ENCODE results near the gene CLINT1. TPM values are rescaled to one million over a fixed set of nuclear protein-coding genes. Genes with fewer than 3 reads are reported as not detected.

Gene CLINT1
- total RNA-seq (10 to 100 TPM; 70.5 to 73.9 TPM), polyA plus RNA-seq (10 to 100 TPM; 80.9 to 88.2 TPM)

GRCh38 chr5:157858527-157859226, at the start of gene CLINT1:
CLINT1 (minus strand) TSS chr5:157859145; CDS start chr5:157858970, 175 bp downstream.
- DNase-seq: peak; percentile 81 to 88 (median 85)
- intact Hi-C loops (cut with micrococcal nuclease): loop anchor here (1.0 to 5.0 kb wide), 5 partner anchors 36 to 716 kb away; partner anchors contain the start of genes MED7 and THG1L
- Mint-ChIP-seq H3K4me3 (peak within 1 kb of the TSS; percentile 94 to 99 (median 95)), H3K4me1 (peaks cover 49 to 74% (median 60%) of the 10 kb centered on the region in 4 donors), H3K27ac (peak within 1 kb of the TSS; percentile 94 to 99 (median 97)), H3K9me3 (no peaks in the 10 kb centered on the region), H3K27me3 (no peaks in the 10 kb centered on the region), H3K36me3 (peaks cover 4 to 17% of the 10 kb centered on the region in 2 donors)
- ChIA-PET CTCF (ENCODE audit: partially characterized antibody) (interaction anchor here (0.9 to 1.4 kb wide), 5 partner anchors 39 to 137 kb away, joined by 4 to 11 read pairs (median 5); no protein-coding TSS in a partner anchor), POLR2A (ENCODE audit: partially characterized antibody) (interaction anchor here (1.0 to 2.1 kb wide), 6 partner anchors 8 to 1349 kb away, joined by 3 to 6 read pairs (median 4); partner anchors contain the start of gene MED7)
- Histone ChIP-seq H3K4me1 (ENCODE audit: insufficient read depth, low read length) (peaks cover 59% of the 10 kb centered on the region), H3K9me3 (ENCODE audit: control insufficient read depth in 1 of 2, low read length in 2 of 2) (no peaks in the 10 kb centered on the region), H3K4me3 (ENCODE audit: low read length in 2 of 2) (peak within 1 kb of the TSS; percentile 54 to 82), H3K36me3 (ENCODE audit: insufficient read depth, low read length) (no peaks in the 10 kb centered on the region), H3K27me3 (ENCODE audit: insufficient read depth, low read length) (no peaks in the 10 kb centered on the region), H3K27ac (ENCODE audit: low read depth, low read length) (peak within 1 kb of the TSS; percentile 85)

- Mint-ChIP-seq H3K4me1 (no peaks in the 10 kb centered on the region), H3K4me3 (no peak overlapping the region), H3K36me3 (no peaks in the 10 kb centered on the region), H3K9me3 (peaks cover 0 to 2% (median 0%) of the 10 kb centered on the region in 8 donors), H3K27me3 (peaks cover 0 to 1% of the 10 kb centered on the region in 2 donors), H3K27ac (no peak overlapping the region)
- DNase-seq: no peak
- intact Hi-C loops (cut with micrococcal nuclease): no loop called here
- Histone ChIP-seq H3K36me3 (ENCODE audit: insufficient read depth, low read length) (no peaks in the 10 kb centered on the region), H3K4me3 (ENCODE audit: low read length in 2 of 2) (no peak overlapping the region), H3K4me1 (ENCODE audit: insufficient read depth, low read length) (no peaks in the 10 kb centered on the region), H3K27ac (ENCODE audit: low read depth, low read length) (no peak overlapping the region), H3K27me3 (ENCODE audit: insufficient read depth, low read length) (no peaks in the 10 kb centered on the region), H3K9me3 (ENCODE audit: control insufficient read depth in 1 of 2, low read length in 2 of 2) (no peaks in the 10 kb centered on the region)
- ChIA-PET CTCF (ENCODE audit: partially characterized antibody) (interaction anchor here (1.1 to 3.0 kb wide), 3 partner anchors 10 to 41 kb away, joined by 3 to 11 read pairs (median 9); no protein-coding TSS in a partner anchor), POLR2A (ENCODE audit: partially characterized antibody) (no interaction called here)
Measured at GRCh38 chr5:157908459-157908858, 49.5 kb upstream of the CLINT1 start.

GRCh38 chr5:157907479-157907878, 48.5 kb upstream of the CLINT1 start:
- Mint-ChIP-seq H3K36me3 (no peaks in the 10 kb centered on the region), H3K9me3 (peaks cover 0 to 2% (median 0%) of the 10 kb centered on the region in 8 donors), H3K27ac (peak overlapping the region in 1 of 7 donors; percentile 7), H3K4me1 (no peaks in the 10 kb centered on the region), H3K4me3 (no peak overlapping the region), H3K27me3 (peaks cover 0 to 1% of the 10 kb centered on the region in 2 donors)
- H3K27ac ChIP-seq (ENCODE audit: low read depth, low read length): no peak overlapping the region
- DNase-seq: no peak
- POLR2A ChIA-PET (ENCODE audit: partially characterized antibody): no interaction called here
- CTCF ChIA-PET (ENCODE audit: partially characterized antibody): interaction anchor here (2.5 to 3.0 kb wide), 2 partner anchors 11 to 42 kb away, joined by 9 to 11 read pairs; no protein-coding TSS in a partner anchor
- no peaks in the 10 kb centered on the region for H3K27me3 ChIP-seq (ENCODE audit: insufficient read depth, low read length)
- no peaks in the 10 kb centered on the region for H3K4me1 ChIP-seq (ENCODE audit: insufficient read depth, low read length)
- no peak overlapping the region for H3K4me3 ChIP-seq (ENCODE audit: low read length in 2 of 2)
- H3K36me3 ChIP-seq (ENCODE audit: insufficient read depth, low read length): no peaks in the 10 kb centered on the region
- no peaks in the 10 kb centered on the region for H3K9me3 ChIP-seq (ENCODE audit: control insufficient read depth in 1 of 2, low read length in 2 of 2)
- intact Hi-C loops (cut with micrococcal nuclease): no loop called here

- Histone ChIP-seq H3K27me3 (ENCODE audit: insufficient read depth, low read length) (no peaks in the 10 kb centered on the region), H3K36me3 (ENCODE audit: insufficient read depth, low read length) (no peaks in the 10 kb centered on the region), H3K4me3 (ENCODE audit: low read length in 2 of 2) (no peak overlapping the region), H3K9me3 (ENCODE audit: control insufficient read depth in 1 of 2, low read length in 2 of 2) (no peaks in the 10 kb centered on the region), H3K27ac (ENCODE audit: low read depth, low read length) (no peak overlapping the region), H3K4me1 (ENCODE audit: insufficient read depth, low read length) (no peaks in the 10 kb centered on the region)
- ChIA-PET POLR2A (ENCODE audit: partially characterized antibody) (no interaction called here), CTCF (ENCODE audit: partially characterized antibody) (no interaction called here)
- no peak overlapping the region for H3K27ac Mint-ChIP-seq
- no peak overlapping the region for H3K4me3 Mint-ChIP-seq
- H3K27me3 Mint-ChIP-seq: peaks cover 0 to 1% of the 10 kb centered on the region in 2 donors
- no peaks in the 10 kb centered on the region for H3K36me3 Mint-ChIP-seq
- H3K4me1 Mint-ChIP-seq: no peaks in the 10 kb centered on the region
- intact Hi-C loops (cut with micrococcal nuclease): no loop called here
- no peaks in the 10 kb centered on the region for H3K9me3 Mint-ChIP-seq
- no peak for DNase-seq
Measured at GRCh38 chr5:157903117-157903450, 44.1 kb upstream of the CLINT1 start.

GRCh38 chr5:157902449-157903116, 43.6 kb upstream of the CLINT1 start:
- no peak overlapping the region for H3K4me3 Mint-ChIP-seq
- intact Hi-C loops (cut with micrococcal nuclease): no loop called here
- no peaks in the 10 kb centered on the region for H3K9me3 ChIP-seq (ENCODE audit: control insufficient read depth in 1 of 2, low read length in 2 of 2)
- H3K36me3 ChIP-seq (ENCODE audit: insufficient read depth, low read length): no peaks in the 10 kb centered on the region
- H3K27me3 Mint-ChIP-seq: peaks cover 0 to 1% of the 10 kb centered on the region in 2 donors
- no peaks in the 10 kb centered on the region for H3K36me3 Mint-ChIP-seq
- peak overlapping the region in 1 of 7 donors; percentile 28 for H3K27ac Mint-ChIP-seq
- no peak overlapping the region for H3K27ac ChIP-seq (ENCODE audit: low read depth, low read length)
- POLR2A ChIA-PET (ENCODE audit: partially characterized antibody): no interaction called here
- no peak for DNase-seq
- H3K4me3 ChIP-seq (ENCODE audit: low read length in 2 of 2): no peak overlapping the region
- no peaks in the 10 kb centered on the region for H3K27me3 ChIP-seq (ENCODE audit: insufficient read depth, low read length)
- no peaks in the 10 kb centered on the region for H3K4me1 ChIP-seq (ENCODE audit: insufficient read depth, low read length)
- H3K9me3 Mint-ChIP-seq: no peaks in the 10 kb centered on the region
- no peaks in the 10 kb centered on the region for H3K4me1 Mint-ChIP-seq
- CTCF ChIA-PET (ENCODE audit: partially characterized antibody): no interaction called here

GRCh38 chr5:157900644-157901043, 41.7 kb upstream of the CLINT1 start:
- Mint-ChIP-seq H3K27me3 (peaks cover 0 to 1% of the 10 kb centered on the region in 2 donors), H3K4me1 (no peaks in the 10 kb centered on the region), H3K27ac (no peak overlapping the region), H3K4me3 (peak overlapping the region in 1 of 8 donors; percentile 29), H3K9me3 (no peaks in the 10 kb centered on the region), H3K36me3 (no peaks in the 10 kb centered on the region)
- Histone ChIP-seq H3K4me1 (ENCODE audit: insufficient read depth, low read length) (no peaks in the 10 kb centered on the region), H3K27ac (ENCODE audit: low read depth, low read length) (no peak overlapping the region), H3K4me3 (ENCODE audit: low read length in 2 of 2) (no peak overlapping the region), H3K36me3 (ENCODE audit: insufficient read depth, low read length) (no peaks in the 10 kb centered on the region), H3K27me3 (ENCODE audit: insufficient read depth, low read length) (no peaks in the 10 kb centered on the region), H3K9me3 (ENCODE audit: control insufficient read depth in 1 of 2, low read length in 2 of 2) (no peaks in the 10 kb centered on the region)
- intact Hi-C loops (cut with micrococcal nuclease): no loop called here
- ChIA-PET CTCF (ENCODE audit: partially characterized antibody) (interaction anchor here (2.1 kb wide), 1 partner anchor 48 kb away, joined by 5 read pairs; no protein-coding TSS in a partner anchor), POLR2A (ENCODE audit: partially characterized antibody) (no interaction called here)
- no peak for DNase-seq

GRCh38 chr5:157893611-157894010, 34.7 kb upstream of the CLINT1 start:
- Mint-ChIP-seq H3K4me1 (peaks cover 8 to 17% (median 12%) of the 10 kb centered on the region in 4 donors), H3K36me3 (peaks cover 0 to 3% of the 10 kb centered on the region in 2 donors), H3K27me3 (no peaks in the 10 kb centered on the region), H3K9me3 (no peaks in the 10 kb centered on the region), H3K27ac (peak overlapping the region in 1 of 7 donors; percentile 60), H3K4me3 (no peak overlapping the region)
- DNase-seq: no peak
- Histone ChIP-seq H3K27me3 (ENCODE audit: insufficient read depth, low read length) (no peaks in the 10 kb centered on the region), H3K9me3 (ENCODE audit: control insufficient read depth in 1 of 2, low read length in 2 of 2) (no peaks in the 10 kb centered on the region), H3K4me3 (ENCODE audit: low read length in 2 of 2) (no peak overlapping the region), H3K36me3 (ENCODE audit: insufficient read depth, low read length) (no peaks in the 10 kb centered on the region), H3K27ac (ENCODE audit: low read depth, low read length) (no peak overlapping the region), H3K4me1 (ENCODE audit: insufficient read depth, low read length) (peaks cover 7% of the 10 kb centered on the region)
- intact Hi-C loops (cut with micrococcal nuclease): no loop called here
- ChIA-PET POLR2A (ENCODE audit: partially characterized antibody) (no interaction called here), CTCF (ENCODE audit: partially characterized antibody) (interaction anchor here (1.3 kb wide), 1 partner anchor 55 kb away, joined by 3 read pairs; no protein-coding TSS in a partner anchor)

Measured in CD4-positive, alpha-beta memory T cell (primary cell).